Bone marrow (tissue), 2 donors: ENCODE results near the gene TUBA1A.
"Not testable (repeated sequence)": the region's sequence is repeated elsewhere in the genome, so short reads cannot be mapped to it uniquely, and the experiment has no call there.

Experiments
- DNase-seq, 2 donors: peaks; one replicate each; lab custom pipeline; 2025; lab: John Stamatoyannopoulos, UW

Gene TUBA1A

GRCh38 chr12:49154221-49154620, 34.7 kb downstream of the TUBA1A start:
- no peak for DNase-seq

- no peak for DNase-seq
Observed at GRCh38 chr12:49147384-49147783, 41.5 kb downstream of the TUBA1A start.

GRCh38 chr12:49146406-49146805, 42.5 kb downstream of the TUBA1A start:
- DNase-seq: no peak

GRCh38 chr12:49144384-49144783, 44.5 kb downstream of the TUBA1A start:
- DNase-seq: no peak

GRCh38 chr12:49138999-49139398, 49.9 kb downstream of the TUBA1A start:
- DNase-seq: no peak

GRCh38 chr12:49138587-49138986, 50.3 kb downstream of the TUBA1A start:
- DNase-seq: no peak

- no peak for DNase-seq
Observed at GRCh38 chr12:49137476-49137875, 51.4 kb downstream of the TUBA1A start.

- not testable (repeated sequence) for DNase-seq
Observed at GRCh38 chr12:49136997-49137396, 51.9 kb downstream of the TUBA1A start.
